Astrocyte (in vitro differentiated cells and primary cell): ENCODE results near the gene RXYLT1. TPM values are rescaled to one million over a fixed set of nuclear protein-coding genes. Genes with fewer than 3 reads are reported as not detected.

ENCODE experiments used
- DNase-seq: peaks from one replicate; pipeline ENCODE4 v3.0.0-alpha.2; 2010; ENCODE audit warnings: low read depth
- FAIRE-seq: peaks from 2 replicates; lab custom pipeline; 2011; peaks lifted over from hg19 to GRCh38; lab: Jason Lieb, UNC
- H2AFZ ChIP-seq: 2 replicates; pipeline ENCODE4 v1.6.0; 2012; ENCODE audit warnings: low read depth, low read length, inconsistent platforms
- H3K27ac ChIP-seq: 2 replicates; pipeline ENCODE4 v1.5.1; 2011; ENCODE audit warnings: low read depth, low read length, inconsistent platforms
- H3K27me3 ChIP-seq: 2 replicates; pipeline ENCODE4 v1.6.0; 2011; ENCODE audit warnings: low read length, inconsistent platforms; ENCODE audit not compliant: insufficient read depth
- H3K36me3 ChIP-seq: 2 replicates; pipeline ENCODE4 v1.5.1; 2011; ENCODE audit warnings: low read length, inconsistent platforms; ENCODE audit not compliant: insufficient read depth
- H3K4me1 ChIP-seq: 2 replicates; pipeline ENCODE4 v1.5.1; 2011; ENCODE audit warnings: low read length, inconsistent platforms; ENCODE audit not compliant: insufficient read depth
- H3K4me2 ChIP-seq: 2 replicates; pipeline ENCODE4 v1.6.0; 2012; ENCODE audit warnings: low read length, inconsistent platforms
- H3K4me3 ChIP-seq: 2 replicates; pipeline ENCODE4 v1.5.1; 2011; ENCODE audit warnings: low read depth, mild to moderate bottlenecking, low read length, inconsistent platforms; ENCODE audit not compliant: insufficient read depth
- H3K79me2 ChIP-seq: 2 replicates; pipeline ENCODE4 v1.6.0; 2012; ENCODE audit warnings: mild to moderate bottlenecking, low read length, inconsistent platforms; ENCODE audit not compliant: insufficient read depth
- H3K9ac ChIP-seq: 2 replicates; pipeline ENCODE4 v1.6.0; 2012; ENCODE audit warnings: mild to moderate bottlenecking, low read length, inconsistent platforms
- H3K9me3 ChIP-seq: 2 replicates; pipeline ENCODE4 v1.5.1; 2012; ENCODE audit warnings: low read depth, mild to moderate bottlenecking, low read length, inconsistent platforms; ENCODE audit not compliant: insufficient read depth
- H4K20me1 ChIP-seq: 2 replicates; pipeline ENCODE4 v1.6.0; 2012; ENCODE audit warnings: low read length, inconsistent platforms; ENCODE audit not compliant: insufficient read depth
- H3K27ac Mint-ChIP-seq: one replicate; pipeline ENCODE4 v1.8.0; 2021; ENCODE audit warnings: mild to moderate bottlenecking, mixed read lengths; ENCODE audit not compliant: unreplicated experiment
- H3K27me3 Mint-ChIP-seq: one replicate; pipeline ENCODE4 v1.8.0; 2021; ENCODE audit warnings: low read depth, mixed read lengths; ENCODE audit not compliant: unreplicated experiment
- H3K36me3 Mint-ChIP-seq: one replicate; pipeline ENCODE4 v1.8.0; 2021; ENCODE audit warnings: low read depth, mixed read lengths; ENCODE audit not compliant: unreplicated experiment
- H3K4me1 Mint-ChIP-seq: one replicate; pipeline ENCODE4 v1.8.0; 2021; ENCODE audit warnings: low read depth, mixed read lengths; ENCODE audit not compliant: unreplicated experiment
- H3K4me3 Mint-ChIP-seq: one replicate; pipeline ENCODE4 v1.8.0; 2021; ENCODE audit warnings: mild to moderate bottlenecking, moderate library complexity, mixed read lengths; ENCODE audit not compliant: unreplicated experiment
- H3K9me3 Mint-ChIP-seq: one replicate; pipeline ENCODE4 v1.8.0; 2021; ENCODE audit warnings: mild to moderate bottlenecking, mixed read lengths; ENCODE audit not compliant: unreplicated experiment
- EZH2 ChIP-seq: IDR thresholded peaks from 2 replicates; pipeline ENCODE4 v1.6.1; 2012; ENCODE audit warnings: mild to moderate bottlenecking, low read length, inconsistent platforms; ENCODE audit not compliant: insufficient read depth
- total RNA-seq: library from RNA; stranded (reverse); gene quantifications from 2 replicates; pipeline ENCODE4 v1.2.1, GENCODE V29; 2021
- TF ChIP-seq, protein P1 (sequence below): IDR thresholded peaks from 2 replicates; pipeline ENCODE4 v1.5.1; 2011; ENCODE audit warnings: low read depth, mild to moderate bottlenecking, inconsistent platforms, low read length, moderate library complexity; ENCODE audit not compliant: insufficient read depth

Gene RXYLT1
- total RNA-seq, 1 donor from 2014 or later: 15.5 TPM

DNA sequence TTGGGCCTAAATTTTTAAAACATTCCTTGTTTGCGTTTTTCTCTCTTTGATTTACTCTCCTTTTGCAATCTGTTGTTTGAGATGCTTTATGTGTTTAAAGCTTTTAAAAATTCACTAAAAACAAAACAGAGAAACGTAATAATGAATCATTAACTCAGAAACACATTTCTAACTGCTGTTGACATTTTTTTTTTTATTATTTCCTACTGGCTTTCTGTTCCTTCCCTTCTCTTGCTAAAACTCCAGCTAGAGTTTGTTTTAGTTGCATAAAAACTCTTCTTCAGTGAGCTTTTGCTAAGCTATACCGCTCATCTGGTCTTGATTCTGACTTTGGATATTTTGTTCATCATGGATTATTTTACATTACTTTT is 35.8 kb downstream of the RXYLT1 start:
- Histone ChIP-seq H3K9ac (no peak overlapping the region), H3K9me3 (no peaks in the 10 kb centered on the region), H3K4me1 (no peaks in the 10 kb centered on the region), H3K27me3 (peaks cover 2% of the 10 kb centered on the region), H4K20me1 (no peaks in the 10 kb centered on the region), H3K4me2 (no peak overlapping the region), H3K36me3 (no peaks in the 10 kb centered on the region), H3K27ac (no peak overlapping the region), H3K4me3 (no peak overlapping the region), H3K79me2 (no peaks in the 10 kb centered on the region), H2AFZ (no peak overlapping the region)
- H3K9me3 Mint-ChIP-seq: peaks cover 7% of the 10 kb centered on the region
- no peaks in the 10 kb centered on the region for H3K27me3 Mint-ChIP-seq
- TF ChIP-seq EZH2: no peak
- TF ChIP-seq, protein P1, sequence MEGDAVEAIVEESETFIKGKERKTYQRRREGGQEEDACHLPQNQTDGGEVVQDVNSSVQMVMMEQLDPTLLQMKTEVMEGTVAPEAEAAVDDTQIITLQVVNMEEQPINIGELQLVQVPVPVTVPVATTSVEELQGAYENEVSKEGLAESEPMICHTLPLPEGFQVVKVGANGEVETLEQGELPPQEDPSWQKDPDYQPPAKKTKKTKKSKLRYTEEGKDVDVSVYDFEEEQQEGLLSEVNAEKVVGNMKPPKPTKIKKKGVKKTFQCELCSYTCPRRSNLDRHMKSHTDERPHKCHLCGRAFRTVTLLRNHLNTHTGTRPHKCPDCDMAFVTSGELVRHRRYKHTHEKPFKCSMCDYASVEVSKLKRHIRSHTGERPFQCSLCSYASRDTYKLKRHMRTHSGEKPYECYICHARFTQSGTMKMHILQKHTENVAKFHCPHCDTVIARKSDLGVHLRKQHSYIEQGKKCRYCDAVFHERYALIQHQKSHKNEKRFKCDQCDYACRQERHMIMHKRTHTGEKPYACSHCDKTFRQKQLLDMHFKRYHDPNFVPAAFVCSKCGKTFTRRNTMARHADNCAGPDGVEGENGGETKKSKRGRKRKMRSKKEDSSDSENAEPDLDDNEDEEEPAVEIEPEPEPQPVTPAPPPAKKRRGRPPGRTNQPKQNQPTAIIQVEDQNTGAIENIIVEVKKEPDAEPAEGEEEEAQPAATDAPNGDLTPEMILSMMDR: no peak
- no peaks in the 10 kb centered on the region for H3K4me1 Mint-ChIP-seq
- no peak overlapping the region for H3K4me3 Mint-ChIP-seq
- DNase-seq (no peak), FAIRE-seq (no peak)
- H3K36me3 Mint-ChIP-seq: no peaks in the 10 kb centered on the region
- H3K27ac Mint-ChIP-seq: no peak overlapping the region

DNA sequence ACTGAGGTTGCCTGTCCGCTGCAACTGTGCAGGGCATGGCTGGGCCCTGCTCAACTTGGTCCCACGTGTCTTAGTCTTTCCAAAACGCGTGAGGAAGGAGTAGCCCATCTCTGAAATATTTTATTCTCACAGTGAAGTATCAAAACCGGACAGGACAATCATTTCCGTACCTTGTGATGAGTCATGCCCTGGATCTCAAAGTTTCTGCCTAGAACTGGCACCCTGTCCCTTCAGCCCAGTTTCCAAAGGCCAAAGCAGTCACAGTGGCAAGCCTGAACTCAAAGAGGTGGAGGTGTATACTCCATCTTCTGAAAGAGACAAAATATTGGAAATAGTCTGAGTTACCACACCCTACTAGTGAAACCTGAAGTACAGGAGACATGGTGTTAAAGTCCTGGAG is 36.3 kb downstream of the RXYLT1 start:
- H3K27me3 ChIP-seq: peaks cover 2% of the 10 kb centered on the region
- H3K36me3 ChIP-seq: no peaks in the 10 kb centered on the region
- no peak overlapping the region for H3K27ac ChIP-seq
- no peaks in the 10 kb centered on the region for H3K79me2 ChIP-seq
- peaks cover 7% of the 10 kb centered on the region for H3K9me3 Mint-ChIP-seq
- H3K27ac Mint-ChIP-seq: no peak overlapping the region
- H3K4me3 Mint-ChIP-seq: no peak overlapping the region
- no peaks in the 10 kb centered on the region for H3K4me1 Mint-ChIP-seq
- H3K4me3 ChIP-seq: no peak overlapping the region
- no peak overlapping the region for H3K9ac ChIP-seq
- no peaks in the 10 kb centered on the region for H4K20me1 ChIP-seq
- TF ChIP-seq, protein P1: no peak
- no peak for TF ChIP-seq EZH2
- H3K36me3 Mint-ChIP-seq: no peaks in the 10 kb centered on the region
- H3K9me3 ChIP-seq: no peaks in the 10 kb centered on the region
- no peak overlapping the region for H3K4me2 ChIP-seq
- H2AFZ ChIP-seq: no peak overlapping the region
- no peaks in the 10 kb centered on the region for H3K4me1 ChIP-seq
- no peak for FAIRE-seq
- H3K27me3 Mint-ChIP-seq: no peaks in the 10 kb centered on the region
- DNase-seq: no peak

DNA sequence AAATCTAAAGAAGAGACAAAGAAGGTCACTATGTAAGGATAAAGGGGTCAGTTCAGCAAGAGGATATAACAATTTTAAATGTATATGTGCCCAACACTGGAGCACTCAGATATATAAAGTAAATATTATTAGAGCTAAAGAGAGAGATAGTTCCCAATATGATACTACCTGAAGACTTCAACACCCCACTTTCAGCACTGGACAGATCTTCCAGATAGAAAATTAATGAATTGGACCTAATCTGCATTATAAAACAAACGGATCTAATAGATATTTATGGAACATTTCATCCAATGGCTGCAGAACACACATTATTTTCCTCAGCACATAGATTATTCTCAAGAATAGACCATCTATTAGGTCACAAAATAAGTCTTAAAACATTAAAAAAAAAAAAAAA is 40.7 kb downstream of the RXYLT1 start:
- Mint-ChIP-seq H3K27ac (no peak overlapping the region), H3K27me3 (no peaks in the 10 kb centered on the region), H3K9me3 (peaks cover 7% of the 10 kb centered on the region), H3K4me1 (peaks cover 5% of the 10 kb centered on the region), H3K36me3 (no peaks in the 10 kb centered on the region), H3K4me3 (no peak overlapping the region)
- H2AFZ ChIP-seq: no peak overlapping the region
- no peaks in the 10 kb centered on the region for H3K9me3 ChIP-seq
- no peak overlapping the region for H3K27ac ChIP-seq
- no peak for DNase-seq
- peaks cover 6% of the 10 kb centered on the region for H3K4me1 ChIP-seq
- no peak overlapping the region for H3K4me2 ChIP-seq
- H3K27me3 ChIP-seq: peaks cover 2% of the 10 kb centered on the region
- FAIRE-seq: no peak
- H3K36me3 ChIP-seq: no peaks in the 10 kb centered on the region
- no peaks in the 10 kb centered on the region for H3K79me2 ChIP-seq
- H3K9ac ChIP-seq: no peak overlapping the region
- no peaks in the 10 kb centered on the region for H4K20me1 ChIP-seq
- TF ChIP-seq, protein P1: no peak
- TF ChIP-seq EZH2: no peak
- no peak overlapping the region for H3K4me3 ChIP-seq
